Tibial artery (tissue), 4 donors: ENCODE results near the gene TMEM18.
"Not testable (repeated sequence)": the region's sequence is repeated elsewhere in the genome, so short reads cannot be mapped to it uniquely, and the experiment has no call there.

Experiments
- DNase-seq, 2 donors: peaks; one replicate each; pipeline ENCODE4 v3.0.0-alpha.2; 2019
- H3K27ac ChIP-seq, 2 donors: fragments of 200-600 bp; sonication (generic) in 1 of 2; 1 replicate in 1 of 2; 2 replicates in 1 of 2; pipeline ENCODE4 v1.5.1; 2018 to 2019; ENCODE audit warnings: mild to moderate bottlenecking in 1 of 2
- H3K27me3 ChIP-seq, 2 donors: fragments of 200-600 bp; sonication (generic) in 1 of 2; one replicate each; pipeline versions ENCODE4 v1.5.1 to v1.6.0; 2016 to 2019
- H3K36me3 ChIP-seq, 3 donors: fragments of 200-600 bp; sonication (generic) in 2 of 3; one replicate each; pipeline ENCODE4 v1.5.1; 2016 to 2019; ENCODE audit warnings: mild to moderate bottlenecking in 2 of 3
- H3K4me1 ChIP-seq, 4 donors: fragments of 200-600 bp; sonication (generic) in 2 of 4; 1 replicate in 3 of 4; 2 replicates in 1 of 4; pipeline ENCODE4 v1.5.1; 2016 to 2019
- H3K4me3 ChIP-seq, 2 donors: fragments of 200-600 bp; sonication (generic) in 1 of 2; 1 replicate in 1 of 2; 2 replicates in 1 of 2; pipeline ENCODE4 v1.5.1; 2018 to 2019; ENCODE audit warnings: mild to moderate bottlenecking in 2 of 2
- H3K9me3 ChIP-seq, 3 donors: fragments of 200-600 bp; sonication (generic) in 1 of 3; one replicate each; pipeline ENCODE4 v1.5.1; 2016 to 2019
- intact Hi-C: fragments of 100-400 bp; cut with DNase I; formaldehyde crosslinking; loops from one replicate; pipeline ENCODE4 v1.15.0; 2023; ENCODE audit warnings: low total_unique reads
- TF ChIP-seq, protein P1 (sequence below), 2 experiments: fragments of 200-600 bp in 1 of 2; fragments of 450-650 bp in 1 of 2; IDR thresholded peaks; one replicate each; pipeline ENCODE4 v1.5.1; 2017 to 2019; ENCODE audit warnings: antibody characterized with exemption in 2 of 2, mild to moderate bottlenecking in 1 of 2, moderate library complexity in 1 of 2

TMEM18 gene

DNA sequence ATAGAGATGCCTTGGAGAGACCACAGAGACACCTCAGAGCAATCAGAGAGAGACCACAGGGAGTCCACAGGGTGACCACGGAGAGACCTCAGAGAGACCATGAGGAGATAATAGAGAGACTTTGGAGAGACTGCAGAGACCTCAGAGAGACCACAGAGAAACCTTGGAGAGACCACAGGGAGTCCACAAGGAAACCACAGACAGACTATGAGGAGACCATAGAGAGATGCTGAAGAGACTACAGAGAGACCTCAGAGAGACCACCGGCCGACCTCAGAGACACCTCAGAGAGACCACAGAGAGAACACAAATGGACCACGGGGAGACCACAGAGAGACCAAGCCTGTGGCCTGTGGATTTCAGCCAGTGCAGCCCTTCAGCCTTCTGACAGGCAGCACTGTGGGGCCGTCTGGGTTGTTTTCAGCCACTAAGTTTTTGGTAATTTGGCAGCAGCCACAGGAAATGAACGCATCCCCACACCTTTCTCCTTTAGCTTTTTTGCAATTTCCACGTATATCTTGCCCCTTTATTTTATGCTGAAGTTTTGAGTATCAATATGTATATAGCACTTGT lies 11.4 kb upstream of the TMEM18 start:
- no peaks in the 10 kb centered on the region for H3K36me3 ChIP-seq
- DNase-seq, result no peak
- TF ChIP-seq, protein P1, sequence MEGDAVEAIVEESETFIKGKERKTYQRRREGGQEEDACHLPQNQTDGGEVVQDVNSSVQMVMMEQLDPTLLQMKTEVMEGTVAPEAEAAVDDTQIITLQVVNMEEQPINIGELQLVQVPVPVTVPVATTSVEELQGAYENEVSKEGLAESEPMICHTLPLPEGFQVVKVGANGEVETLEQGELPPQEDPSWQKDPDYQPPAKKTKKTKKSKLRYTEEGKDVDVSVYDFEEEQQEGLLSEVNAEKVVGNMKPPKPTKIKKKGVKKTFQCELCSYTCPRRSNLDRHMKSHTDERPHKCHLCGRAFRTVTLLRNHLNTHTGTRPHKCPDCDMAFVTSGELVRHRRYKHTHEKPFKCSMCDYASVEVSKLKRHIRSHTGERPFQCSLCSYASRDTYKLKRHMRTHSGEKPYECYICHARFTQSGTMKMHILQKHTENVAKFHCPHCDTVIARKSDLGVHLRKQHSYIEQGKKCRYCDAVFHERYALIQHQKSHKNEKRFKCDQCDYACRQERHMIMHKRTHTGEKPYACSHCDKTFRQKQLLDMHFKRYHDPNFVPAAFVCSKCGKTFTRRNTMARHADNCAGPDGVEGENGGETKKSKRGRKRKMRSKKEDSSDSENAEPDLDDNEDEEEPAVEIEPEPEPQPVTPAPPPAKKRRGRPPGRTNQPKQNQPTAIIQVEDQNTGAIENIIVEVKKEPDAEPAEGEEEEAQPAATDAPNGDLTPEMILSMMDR (IDR thresholded peaks at IDR 0.05), result no peak
- peaks cover 0 to 53% (median 22%) of the 10 kb centered on the region in 4 donors for H3K4me1 ChIP-seq
- no peaks in the 10 kb centered on the region for H3K9me3 ChIP-seq
- no peak overlapping the region for H3K4me3 ChIP-seq
- H3K27me3 ChIP-seq, result no peaks in the 10 kb centered on the region
- intact Hi-C loops, result no loop called here
- peak overlapping the region; percentile 82 to 91 for H3K27ac ChIP-seq

GRCh38 chr2:685421-685820 lies 8.2 kb upstream of the TMEM18 start:
- intact Hi-C loops, result no loop called here
- TF ChIP-seq, protein P1 (IDR thresholded peaks at IDR 0.05), result no peak

DNA sequence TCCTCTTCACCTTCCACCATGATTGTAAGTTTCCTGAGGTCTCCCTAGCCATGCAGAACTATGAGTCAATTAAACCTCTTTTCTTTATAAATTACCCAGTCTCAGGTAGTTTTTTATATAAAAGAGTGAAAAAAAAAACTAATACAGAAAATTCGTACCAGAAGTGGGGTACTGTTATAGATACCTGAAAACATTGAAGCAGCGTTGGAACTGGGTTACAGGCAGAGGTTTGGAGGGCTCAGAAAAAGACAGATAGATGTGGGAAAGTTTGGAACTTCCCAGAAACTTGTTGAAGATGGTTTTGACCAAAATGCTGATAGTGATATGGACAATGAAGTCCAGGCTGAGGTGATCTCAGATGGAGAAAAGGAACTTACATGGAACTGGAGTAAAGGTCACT lies 7.7 kb upstream of the TMEM18 start:
- DNase-seq, H3K4me3 ChIP-seq, H3K9me3 ChIP-seq, H3K36me3 ChIP-seq, H3K27me3 ChIP-seq, H3K27ac ChIP-seq, intact Hi-C loops: not testable (repeated sequence)
- peaks cover 0 to 24% (median 12%) of the 10 kb centered on the region in 4 donors for H3K4me1 ChIP-seq

More at GRCh38 chr2:685421-685820, 8.2 kb upstream of the TMEM18 start:
- no peaks in the 10 kb centered on the region for H3K9me3 ChIP-seq
- no peak overlapping the region for H3K4me3 ChIP-seq
- H3K27me3 ChIP-seq, result no peaks in the 10 kb centered on the region
- no peak for DNase-seq
- no peaks in the 10 kb centered on the region for H3K36me3 ChIP-seq
- H3K4me1 ChIP-seq, result peaks cover 0 to 29% (median 16%) of the 10 kb centered on the region in 4 donors
- H3K27ac ChIP-seq, result no peak overlapping the region

- intact Hi-C loops, result no loop called here
- Histone ChIP-seq H3K9me3 (no peaks in the 10 kb centered on the region), H3K4me1 (peaks cover 0 to 8% (median 5%) of the 10 kb centered on the region in 4 donors), H3K27me3 (no peaks in the 10 kb centered on the region), H3K36me3 (no peaks in the 10 kb centered on the region), H3K4me3 (no peak overlapping the region), H3K27ac (no peak overlapping the region)
- TF ChIP-seq, protein P1 (IDR thresholded peaks at IDR 0.05), result no peak
- no peak for DNase-seq
Observed at GRCh38 chr2:682226-682625, 5.0 kb upstream of the TMEM18 start.

DNA sequence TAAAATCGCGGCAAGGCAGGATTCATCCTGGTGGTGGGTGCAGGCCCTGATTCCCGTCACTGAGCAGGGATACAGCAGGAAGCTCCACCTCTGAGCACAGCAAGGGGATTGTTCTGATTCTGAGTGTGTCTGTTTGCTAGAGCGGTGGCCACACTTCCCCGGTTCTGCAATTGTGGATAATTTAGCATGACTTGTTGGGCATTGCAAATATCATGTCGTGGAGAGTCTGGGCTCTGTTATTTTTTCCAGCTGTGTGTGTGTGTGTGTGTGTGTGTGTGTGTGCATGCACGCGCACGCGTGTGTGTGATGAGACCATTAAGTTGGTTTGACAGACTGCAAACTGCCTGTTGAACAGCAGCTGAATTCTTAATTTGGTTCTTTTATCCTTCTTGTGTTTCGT lies 4.1 kb upstream of the TMEM18 start:
- DNase-seq, result no peak
- H3K4me3 ChIP-seq, result no peak overlapping the region
- peaks cover 0 to 9% (median 5%) of the 10 kb centered on the region in 4 donors for H3K4me1 ChIP-seq
- intact Hi-C loops, result no loop called here
- no peaks in the 10 kb centered on the region for H3K36me3 ChIP-seq
- no peaks in the 10 kb centered on the region for H3K9me3 ChIP-seq
- no peak overlapping the region for H3K27ac ChIP-seq
- no peaks in the 10 kb centered on the region for H3K27me3 ChIP-seq
- TF ChIP-seq, protein P1 (IDR thresholded peaks at IDR 0.05), result no peak

DNA sequence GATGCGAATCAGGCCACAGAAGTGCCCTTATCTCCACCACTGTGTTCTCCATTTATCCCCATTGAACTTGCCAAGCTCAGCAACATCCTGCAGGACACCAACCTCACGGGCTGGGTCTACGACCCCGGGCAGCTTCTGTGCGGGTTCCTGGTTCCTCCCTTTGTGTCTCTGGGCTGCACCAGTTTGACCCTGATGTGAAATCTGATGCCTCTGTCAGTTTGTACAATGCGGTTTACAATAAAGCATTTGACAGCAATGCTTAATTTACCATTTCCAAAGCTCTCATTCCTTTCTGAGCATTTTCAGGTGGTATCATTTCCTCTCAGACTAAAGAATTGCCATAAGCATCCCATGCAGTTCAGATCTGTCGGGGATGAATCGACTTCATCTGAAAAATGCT lies 3.3 kb upstream of the TMEM18 start:
- Histone ChIP-seq H3K9me3 (no peaks in the 10 kb centered on the region), H3K36me3 (no peaks in the 10 kb centered on the region), H3K27ac (no peak overlapping the region), H3K4me3 (no peak overlapping the region), H3K27me3 (no peaks in the 10 kb centered on the region), H3K4me1 (peaks cover 0 to 17% (median 9%) of the 10 kb centered on the region in 4 donors)
- no peak for DNase-seq
- TF ChIP-seq, protein P1 (IDR thresholded peaks at IDR 0.05), result no peak
- intact Hi-C loops, result no loop called here
